Ishikawa (cell line): ENCODE data around the gene IFNA7.

ENCODE experiments used
- CEBPB ChIP-seq: IDR thresholded peaks from 2 replicates; pipeline ENCODE4 v1.6.1; 2012
- CREB1 ChIP-seq: IDR thresholded peaks from 2 replicates; pipeline ENCODE4 v1.6.1; 2012; ENCODE audit warnings: low read depth
- EP300 ChIP-seq: IDR thresholded peaks from 2 replicates; pipeline ENCODE4 v1.6.1; 2012; ENCODE audit warnings: borderline replicate concordance
- FOXM1 ChIP-seq: IDR thresholded peaks from 2 replicates; pipeline ENCODE4 v1.6.1; 2012; ENCODE audit warnings: low read depth, borderline replicate concordance
- NFIC ChIP-seq: IDR thresholded peaks from 2 replicates; pipeline ENCODE4 v1.6.1; 2012
- RAD21 ChIP-seq: IDR thresholded peaks from 2 replicates; pipeline ENCODE4 v1.6.1; 2012; ENCODE audit warnings: low read depth
- TAF1 ChIP-seq: IDR thresholded peaks from 2 replicates; pipeline ENCODE4 v1.6.1; 2012; ENCODE audit warnings: low read depth, mild to moderate bottlenecking
- TEAD4 ChIP-seq: IDR thresholded peaks from 2 replicates; pipeline ENCODE4 v1.6.1; 2012
- YY1 ChIP-seq: IDR thresholded peaks from 2 replicates; pipeline ENCODE4 v1.6.1; 2012; ENCODE audit warnings: low read depth
- ZBTB7A ChIP-seq: IDR thresholded peaks from 2 replicates; pipeline ENCODE4 v1.6.1; 2012; ENCODE audit warnings: low read depth
- TF ChIP-seq, protein P1 (sequence below): IDR thresholded peaks from 2 replicates; pipeline ENCODE4 v1.6.1; 2012; ENCODE audit warnings: low read depth, mild to moderate bottlenecking
- TF ChIP-seq, protein P2 (sequence below): IDR thresholded peaks from 2 replicates; pipeline ENCODE4 v1.6.1; 2012
- TF ChIP-seq, protein P3 (sequence below): IDR thresholded peaks from 2 replicates; pipeline ENCODE4 v1.6.1; 2012

DNA sequence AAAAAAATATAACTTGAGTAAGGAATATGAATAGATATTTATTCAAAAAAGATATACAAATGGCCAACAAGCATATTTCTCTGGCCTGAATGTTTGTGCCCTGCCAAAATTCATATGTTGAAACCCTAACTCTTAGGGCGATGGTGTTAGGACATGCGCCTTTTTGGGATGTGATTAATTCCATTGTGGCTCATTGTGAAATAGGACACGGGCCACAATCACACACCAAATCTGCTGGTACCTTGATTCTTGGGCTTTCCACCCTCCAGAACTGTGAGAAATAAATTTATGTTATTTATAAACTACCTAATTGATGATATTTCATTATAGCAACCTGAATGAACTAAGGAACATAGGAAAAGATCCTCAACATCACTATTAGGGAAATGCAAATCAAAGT lies 29.8 kb downstream of the IFNA7 start:
- TF ChIP-seq TEAD4, result no peak
- no peak for TF ChIP-seq YY1
- TF ChIP-seq EP300, result no peak
- no peak for TF ChIP-seq FOXM1
- no peak for TF ChIP-seq CEBPB
- TF ChIP-seq, protein P1, sequence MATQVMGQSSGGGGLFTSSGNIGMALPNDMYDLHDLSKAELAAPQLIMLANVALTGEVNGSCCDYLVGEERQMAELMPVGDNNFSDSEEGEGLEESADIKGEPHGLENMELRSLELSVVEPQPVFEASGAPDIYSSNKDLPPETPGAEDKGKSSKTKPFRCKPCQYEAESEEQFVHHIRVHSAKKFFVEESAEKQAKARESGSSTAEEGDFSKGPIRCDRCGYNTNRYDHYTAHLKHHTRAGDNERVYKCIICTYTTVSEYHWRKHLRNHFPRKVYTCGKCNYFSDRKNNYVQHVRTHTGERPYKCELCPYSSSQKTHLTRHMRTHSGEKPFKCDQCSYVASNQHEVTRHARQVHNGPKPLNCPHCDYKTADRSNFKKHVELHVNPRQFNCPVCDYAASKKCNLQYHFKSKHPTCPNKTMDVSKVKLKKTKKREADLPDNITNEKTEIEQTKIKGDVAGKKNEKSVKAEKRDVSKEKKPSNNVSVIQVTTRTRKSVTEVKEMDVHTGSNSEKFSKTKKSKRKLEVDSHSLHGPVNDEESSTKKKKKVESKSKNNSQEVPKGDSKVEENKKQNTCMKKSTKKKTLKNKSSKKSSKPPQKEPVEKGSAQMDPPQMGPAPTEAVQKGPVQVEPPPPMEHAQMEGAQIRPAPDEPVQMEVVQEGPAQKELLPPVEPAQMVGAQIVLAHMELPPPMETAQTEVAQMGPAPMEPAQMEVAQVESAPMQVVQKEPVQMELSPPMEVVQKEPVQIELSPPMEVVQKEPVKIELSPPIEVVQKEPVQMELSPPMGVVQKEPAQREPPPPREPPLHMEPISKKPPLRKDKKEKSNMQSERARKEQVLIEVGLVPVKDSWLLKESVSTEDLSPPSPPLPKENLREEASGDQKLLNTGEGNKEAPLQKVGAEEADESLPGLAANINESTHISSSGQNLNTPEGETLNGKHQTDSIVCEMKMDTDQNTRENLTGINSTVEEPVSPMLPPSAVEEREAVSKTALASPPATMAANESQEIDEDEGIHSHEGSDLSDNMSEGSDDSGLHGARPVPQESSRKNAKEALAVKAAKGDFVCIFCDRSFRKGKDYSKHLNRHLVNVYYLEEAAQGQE, result no peak
- no peak for TF ChIP-seq ZBTB7A
- TF ChIP-seq, protein P2, sequence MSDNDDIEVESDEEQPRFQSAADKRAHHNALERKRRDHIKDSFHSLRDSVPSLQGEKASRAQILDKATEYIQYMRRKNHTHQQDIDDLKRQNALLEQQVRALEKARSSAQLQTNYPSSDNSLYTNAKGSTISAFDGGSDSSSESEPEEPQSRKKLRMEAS, result no peak
- no peak for TF ChIP-seq RAD21
- no peak for TF ChIP-seq TAF1
- TF ChIP-seq, protein P3, sequence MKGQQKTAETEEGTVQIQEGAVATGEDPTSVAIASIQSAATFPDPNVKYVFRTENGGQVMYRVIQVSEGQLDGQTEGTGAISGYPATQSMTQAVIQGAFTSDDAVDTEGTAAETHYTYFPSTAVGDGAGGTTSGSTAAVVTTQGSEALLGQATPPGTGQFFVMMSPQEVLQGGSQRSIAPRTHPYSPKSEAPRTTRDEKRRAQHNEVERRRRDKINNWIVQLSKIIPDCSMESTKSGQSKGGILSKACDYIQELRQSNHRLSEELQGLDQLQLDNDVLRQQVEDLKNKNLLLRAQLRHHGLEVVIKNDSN, result no peak
- TF ChIP-seq CREB1, result no peak
- TF ChIP-seq NFIC, result no peak
